Activated CD4-positive, CD25-positive, alpha-beta regulatory T cell treated with anti-CD3 and anti-CD28 coated beads, Interleukin-2, amount 50 U/mL, for 16 hours (primary cell): ENCODE measurements around the gene SLC2A1.

Source experiments
- DNase-seq: peaks from one replicate; pipeline ENCODE4 v3.0.0-alpha.2; 2020; ENCODE audit warnings: low read depth, low spot score

Gene SLC2A1

GRCh38 chr1:42958488-42959319 lies at the start of gene SLC2A1:
Gene SLC2A1, minus strand, starts transcription at chr1:42958868. Its CDS starts 217 bp downstream, at chr1:42958651.
- peak; percentile 87 for DNase-seq

GRCh38 chr1:43007377-43008114 lies 48.9 kb upstream of the SLC2A1 start:
- no peak for DNase-seq

- no peak for DNase-seq
Measured at GRCh38 chr1:43005460-43006361, 47.0 kb upstream of the SLC2A1 start.

- DNase-seq: no peak
Measured at GRCh38 chr1:43004587-43005459, 46.2 kb upstream of the SLC2A1 start.

GRCh38 chr1:43002766-43003165 lies 44.1 kb upstream of the SLC2A1 start:
- no peak for DNase-seq

GRCh38 chr1:43002116-43002515 lies 43.4 kb upstream of the SLC2A1 start:
- no peak for DNase-seq

- no peak for DNase-seq
Measured at GRCh38 chr1:43001434-43001833, 42.8 kb upstream of the SLC2A1 start.

GRCh38 chr1:43000271-43000670 lies 41.6 kb upstream of the SLC2A1 start:
- no peak for DNase-seq

GRCh38 chr1:42999308-42999707 lies 40.6 kb upstream of the SLC2A1 start:
- DNase-seq: no peak

GRCh38 chr1:42998386-42998785 lies 39.7 kb upstream of the SLC2A1 start:
- no peak for DNase-seq

GRCh38 chr1:42996384-42996970 lies 37.8 kb upstream of the SLC2A1 start:
- no peak for DNase-seq

GRCh38 chr1:42993502-42994136 lies 35.0 kb upstream of the SLC2A1 start:
- DNase-seq: no peak

- no peak for DNase-seq
Measured at GRCh38 chr1:42992054-42992571, 33.4 kb upstream of the SLC2A1 start.

- DNase-seq: no peak
Measured at GRCh38 chr1:42990757-42991346, 32.2 kb upstream of the SLC2A1 start.

- DNase-seq: no peak
Measured at GRCh38 chr1:42983693-42984092, 25.0 kb upstream of the SLC2A1 start.

- DNase-seq: no peak
Measured at GRCh38 chr1:42983253-42983652, 24.6 kb upstream of the SLC2A1 start.

- no peak for DNase-seq
Measured at GRCh38 chr1:42982641-42983040, 24.0 kb upstream of the SLC2A1 start.

- DNase-seq: no peak
Measured at GRCh38 chr1:42981871-42982270, 23.2 kb upstream of the SLC2A1 start.

GRCh38 chr1:42981255-42981805 lies 22.7 kb upstream of the SLC2A1 start:
- no peak for DNase-seq
